Measurements from ENCODE around the gene B3GLCT. TPM values are rescaled to one million over a fixed set of nuclear protein-coding genes. Genes with fewer than 3 reads are reported as not detected.

The B3GLCT gene
- total RNA-seq, 3 donors from 2014 or later (not counting 1 experiment from before 2014, with no cell fraction given), result 6.0 to 8.1 (median 6.2) TPM

- Mint-ChIP-seq H3K4me3 (no peak overlapping the region), H3K27me3 (ENCODE audit: low read depth in 2 of 2) (peaks cover 0 to 9% of the 10 kb centered on the region in 2 donors), H3K27ac (no peak overlapping the region), H3K36me3 (no peaks in the 10 kb centered on the region), H3K9me3 (no peaks in the 10 kb centered on the region), H3K4me1 (no peaks in the 10 kb centered on the region)
- Histone ChIP-seq H3K36me3 (ENCODE audit: control insufficient read depth, insufficient read depth, low read length) (no peaks in the 10 kb centered on the region), H3K27ac (ENCODE audit: low read length) (no peak overlapping the region), H3K4me3 (ENCODE audit: low read length) (no peak overlapping the region), H3K4me1 (ENCODE audit: control insufficient read depth, insufficient read depth, low read length) (no peaks in the 10 kb centered on the region), H3K9me3 (ENCODE audit: control insufficient read depth, insufficient read depth, low read length) (peaks cover 4% of the 10 kb centered on the region), H3K27me3 (ENCODE audit: control insufficient read depth, insufficient read depth, low read length) (no peaks in the 10 kb centered on the region)
- no peak for TF ChIP-seq CTCF (IDR thresholded peaks at IDR 0.05)
- intact Hi-C loops (cut with micrococcal nuclease), result no loop called here
- ATAC-seq (no peak), DNase-seq (no peak)
- 94% methylated on average over 4 of the region's 4 CpGs for WGBS (ENCODE audit: insufficient coverage)
These were observed 172.7 kb downstream of the B3GLCT start for GRCh38 chr13:31372454-31372853.

DNA sequence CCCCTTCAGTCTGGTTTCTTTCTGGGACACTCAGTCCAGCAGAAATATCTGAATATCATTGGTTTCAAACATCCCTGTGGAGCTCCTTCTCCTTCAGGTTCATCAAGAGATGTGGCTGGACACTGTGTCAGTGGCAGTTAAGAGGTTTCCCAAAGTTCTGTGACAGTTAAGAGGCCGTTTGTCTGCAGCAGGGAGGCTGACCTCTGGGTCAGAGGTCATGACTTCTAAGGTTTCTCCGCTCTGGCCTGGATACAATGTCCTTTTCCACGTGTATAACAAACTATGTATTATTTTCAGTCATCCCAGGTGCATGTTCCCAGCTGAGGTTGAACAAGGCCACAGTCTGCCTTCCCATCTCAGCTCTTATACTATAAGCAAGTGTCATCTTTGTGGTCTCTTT is 174.9 kb downstream of the B3GLCT start:
- intact Hi-C loops (cut with micrococcal nuclease), result no loop called here
- no peak overlapping the region for H3K4me3 Mint-ChIP-seq
- H3K27me3 ChIP-seq (ENCODE audit: control insufficient read depth, insufficient read depth, low read length), result no peaks in the 10 kb centered on the region
- H3K36me3 ChIP-seq (ENCODE audit: control insufficient read depth, insufficient read depth, low read length), result no peaks in the 10 kb centered on the region
- H3K4me3 ChIP-seq (ENCODE audit: low read length), result no peak overlapping the region
- no peak overlapping the region for H3K27ac Mint-ChIP-seq
- TF ChIP-seq CTCF (IDR thresholded peaks at IDR 0.05), result no peak
- no peaks in the 10 kb centered on the region for H3K9me3 Mint-ChIP-seq
- DNase-seq (no peak), ATAC-seq (no peak)
- peaks cover 0 to 14% of the 10 kb centered on the region in 2 donors for H3K27me3 Mint-ChIP-seq (ENCODE audit: low read depth in 2 of 2)
- no peaks in the 10 kb centered on the region for H3K9me3 ChIP-seq (ENCODE audit: control insufficient read depth, insufficient read depth, low read length)
- no peaks in the 10 kb centered on the region for H3K4me1 ChIP-seq (ENCODE audit: control insufficient read depth, insufficient read depth, low read length)
- H3K27ac ChIP-seq (ENCODE audit: low read length), result no peak overlapping the region
- WGBS (ENCODE audit: insufficient coverage), result 63% methylated on average over 3 of the region's 3 CpGs
- no peaks in the 10 kb centered on the region for H3K4me1 Mint-ChIP-seq
- H3K36me3 Mint-ChIP-seq, result no peaks in the 10 kb centered on the region

DNA sequence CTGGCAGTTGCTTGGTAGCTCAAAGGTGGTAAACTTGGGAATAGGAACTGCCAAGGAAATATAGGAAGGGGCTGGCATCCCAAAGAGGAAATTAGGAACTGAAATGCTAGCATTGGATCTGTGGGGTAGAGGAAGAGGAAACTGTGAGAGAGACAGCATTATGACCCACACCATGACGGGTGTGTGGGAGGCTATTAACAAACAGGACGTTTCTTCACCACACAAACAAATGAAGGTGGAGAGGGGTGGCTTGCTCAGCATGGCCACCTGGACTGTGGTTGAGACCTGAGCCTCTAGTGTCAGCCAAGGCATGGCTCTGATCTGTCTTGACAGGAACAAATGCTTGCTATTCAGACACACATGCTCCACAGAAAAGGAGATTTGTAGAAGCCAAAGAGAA is 178.2 kb downstream of the B3GLCT start:
- TF ChIP-seq CTCF (IDR thresholded peaks at IDR 0.05), result no peak
- no peak overlapping the region for H3K27ac Mint-ChIP-seq
- H3K36me3 ChIP-seq (ENCODE audit: control insufficient read depth, insufficient read depth, low read length), result no peaks in the 10 kb centered on the region
- H3K4me1 Mint-ChIP-seq, result no peaks in the 10 kb centered on the region
- DNase-seq (no peak), ATAC-seq (no peak)
- H3K27me3 Mint-ChIP-seq (ENCODE audit: low read depth in 2 of 2), result peaks cover 6 to 10% of the 10 kb centered on the region in 2 donors
- H3K9me3 Mint-ChIP-seq, result no peaks in the 10 kb centered on the region
- H3K27ac ChIP-seq (ENCODE audit: low read length), result no peak overlapping the region
- no peaks in the 10 kb centered on the region for H3K36me3 Mint-ChIP-seq
- no peaks in the 10 kb centered on the region for H3K27me3 ChIP-seq (ENCODE audit: control insufficient read depth, insufficient read depth, low read length)
- no peak overlapping the region for H3K4me3 Mint-ChIP-seq
- intact Hi-C loops (cut with micrococcal nuclease), result no loop called here
- H3K4me3 ChIP-seq (ENCODE audit: low read length), result no peak overlapping the region
- no peaks in the 10 kb centered on the region for H3K9me3 ChIP-seq (ENCODE audit: control insufficient read depth, insufficient read depth, low read length)
- no peaks in the 10 kb centered on the region for H3K4me1 ChIP-seq (ENCODE audit: control insufficient read depth, insufficient read depth, low read length)
- no CpG with 5 or more reads among the region's 2 CpGs for WGBS (ENCODE audit: insufficient coverage)

- H3K4me1 Mint-ChIP-seq, result no peaks in the 10 kb centered on the region
- H3K27ac Mint-ChIP-seq, result no peak overlapping the region
- ATAC-seq (no peak), DNase-seq (no peak)
- no peak overlapping the region for H3K4me3 Mint-ChIP-seq
- Histone ChIP-seq H3K27me3 (ENCODE audit: control insufficient read depth, insufficient read depth, low read length) (no peaks in the 10 kb centered on the region), H3K36me3 (ENCODE audit: control insufficient read depth, insufficient read depth, low read length) (no peaks in the 10 kb centered on the region), H3K4me1 (ENCODE audit: control insufficient read depth, insufficient read depth, low read length) (no peaks in the 10 kb centered on the region), H3K4me3 (ENCODE audit: low read length) (no peak overlapping the region), H3K9me3 (ENCODE audit: control insufficient read depth, insufficient read depth, low read length) (no peaks in the 10 kb centered on the region), H3K27ac (ENCODE audit: low read length) (no peak overlapping the region)
- intact Hi-C loops (cut with micrococcal nuclease), result no loop called here
- H3K27me3 Mint-ChIP-seq (ENCODE audit: low read depth in 2 of 2), result peaks cover 6 to 10% of the 10 kb centered on the region in 2 donors
- no peak for TF ChIP-seq CTCF (IDR thresholded peaks at IDR 0.05)
- 35% methylated on average over 4 of the region's 4 CpGs for WGBS (ENCODE audit: insufficient coverage)
- H3K9me3 Mint-ChIP-seq, result no peaks in the 10 kb centered on the region
- H3K36me3 Mint-ChIP-seq, result no peaks in the 10 kb centered on the region
These were observed 180.9 kb downstream of the B3GLCT start for GRCh38 chr13:31380715-31381114.
